ENCODE measurements around the gene GPANK1. TPM values are rescaled to one million over a fixed set of nuclear protein-coding genes. Genes with fewer than 3 reads are reported as not detected.

Gene GPANK1
- total RNA-seq, 4 donors from 2014 or later = 15.8 to 21.0 (median 19.4) TPM

- peaks cover 0 to 6% (median 0%) of the 10 kb centered on the region in 4 donors for H3K27me3 ChIP-seq
- peaks cover 0 to 2% (median under 1%) of the 10 kb centered on the region in 4 donors for H3K36me3 ChIP-seq
- H3K4me1 ChIP-seq = peaks cover 18 to 22% (median 21%) of the 10 kb centered on the region in 4 donors
- 86% methylated on average over 6 of the region's 6 CpGs for WGBS
- no peak overlapping the region for H3K27ac ChIP-seq (replicated peaks in 1 of 4)
- no peak for TF ChIP-seq POLR2AphosphoS5 (IDR thresholded peaks at IDR 0.05)
- no peak for TF ChIP-seq CTCF (IDR thresholded peaks at IDR 0.05)
- TF ChIP-seq POLR2A (IDR thresholded peaks at IDR 0.05; ENCODE audit: low read depth) = no peak
- no peak for TF ChIP-seq EP300 (IDR thresholded peaks at IDR 0.05)
- no peaks in the 10 kb centered on the region for H3K9me3 ChIP-seq
- DNase-seq (ENCODE audit: extremely low spot score) = no peak
- intact Hi-C loops (cut with DNase I) = no loop called here
- no peak overlapping the region for H3K4me3 ChIP-seq
These were observed 41.1 kb upstream of the GPANK1 start for GRCh38 chr6:31705931-31706330.

- Histone ChIP-seq H3K4me3 (peak within 1 kb of the TSS; percentile 64 to 86 (median 80)), H3K27ac (replicated peaks in 1 of 4) (peak within 1 kb of the TSS; percentile 90 to 99 (median 97)), H3K9me3 (no peaks in the 10 kb centered on the region), H3K36me3 (peaks cover 12 to 29% (median 19%) of the 10 kb centered on the region in 4 donors), H3K4me1 (peaks cover 21 to 41% (median 32%) of the 10 kb centered on the region in 4 donors), H3K27me3 (no peaks in the 10 kb centered on the region)
- peak; percentile 100 for DNase-seq (ENCODE audit: extremely low spot score)
- intact Hi-C loops (cut with DNase I) = no loop called here
- WGBS = 2% methylated on average over 46 of the region's 54 CpGs
- TF ChIP-seq POLR2AphosphoS5 (IDR thresholded peaks at IDR 0.05) = peak; percentile 99 to 100
- peak; percentile 99 for TF ChIP-seq POLR2A (IDR thresholded peaks at IDR 0.05; ENCODE audit: low read depth)
- TF ChIP-seq EP300 (IDR thresholded peaks at IDR 0.05) = no peak
- TF ChIP-seq CTCF (IDR thresholded peaks at IDR 0.05) = peak in 1 of 3 experiments; percentile 20
These were observed 38.3 kb upstream of the GPANK1 start, which contains the start of gene ABHD16A for GRCh38 chr6:31702819-31703716. TSS of gene ABHD16A (minus strand) at chr6:31703324. CDS start at chr6:31703281, 43 bp downstream.

GRCh38 chr6:31702405-31702818, 37.6 kb upstream of the GPANK1 start:
- WGBS = under 1% methylated on average over 10 of the region's 10 CpGs
- DNase-seq (ENCODE audit: extremely low spot score) = no peak
- H3K4me1 ChIP-seq = peaks cover 21 to 45% (median 32%) of the 10 kb centered on the region in 4 donors
- peak overlapping the region; percentile 64 to 86 (median 80) for H3K4me3 ChIP-seq
- H3K36me3 ChIP-seq = peaks cover 12 to 36% (median 22%) of the 10 kb centered on the region in 4 donors
- TF ChIP-seq POLR2AphosphoS5 (IDR thresholded peaks at IDR 0.05) (no peak), CTCF (IDR thresholded peaks at IDR 0.05) (no peak), EP300 (IDR thresholded peaks at IDR 0.05) (no peak), POLR2A (IDR thresholded peaks at IDR 0.05; ENCODE audit: low read depth) (no peak)
- H3K27me3 ChIP-seq = no peaks in the 10 kb centered on the region
- intact Hi-C loops (cut with DNase I) = no loop called here
- peak overlapping the region; percentile 90 to 99 (median 97) for H3K27ac ChIP-seq (replicated peaks in 1 of 4)
- H3K9me3 ChIP-seq = no peaks in the 10 kb centered on the region

- H3K9me3 ChIP-seq = no peaks in the 10 kb centered on the region
- peak overlapping the region; percentile 90 to 99 (median 97) for H3K27ac ChIP-seq (replicated peaks in 1 of 4)
- H3K4me1 ChIP-seq = peaks cover 21 to 49% (median 32%) of the 10 kb centered on the region in 4 donors
- no peak for DNase-seq (ENCODE audit: extremely low spot score)
- WGBS = 13% methylated on average over 7 of the region's 7 CpGs
- peaks cover 13 to 41% (median 25%) of the 10 kb centered on the region in 4 donors for H3K36me3 ChIP-seq
- TF ChIP-seq POLR2A (IDR thresholded peaks at IDR 0.05; ENCODE audit: low read depth) = no peak
- TF ChIP-seq POLR2AphosphoS5 (IDR thresholded peaks at IDR 0.05) = no peak
- no peak for TF ChIP-seq EP300 (IDR thresholded peaks at IDR 0.05)
- TF ChIP-seq CTCF (IDR thresholded peaks at IDR 0.05) = no peak
- no peaks in the 10 kb centered on the region for H3K27me3 ChIP-seq
- intact Hi-C loops (cut with DNase I) = no loop called here
- H3K4me3 ChIP-seq = peak overlapping the region; percentile 64 to 86 (median 80)
These were observed 37.0 kb upstream of the GPANK1 start for GRCh38 chr6:31701666-31702404.
